Liver (tissue), 9 donors: Measurements from ENCODE around the gene SH2D6. TPM values are rescaled to one million over a fixed set of nuclear protein-coding genes. Genes with fewer than 3 reads are reported as not detected.

Experiments used
- DNase-seq: peaks from one replicate; pipeline ENCODE4 v3.0.0-alpha.2; 2017; ENCODE audit warnings: low spot score
- H3K27ac ChIP-seq, 2 donors: one replicate each; pipeline ENCODE4 v1.7.0; 2013; ENCODE audit warnings: inconsistent platforms in 2 of 2, low read length in 2 of 2, control low read depth in 1 of 2, low read depth in 1 of 2, mild to moderate bottlenecking in 1 of 2
- H3K27me3 ChIP-seq, 4 donors: one replicate each; pipeline versions ENCODE4 v1.6.1 to v1.7.0; 2013; ENCODE audit warnings: low read length in 3 of 4, inconsistent platforms in 1 of 4, mild to moderate bottlenecking in 1 of 4, moderate library complexity in 1 of 4; ENCODE audit not compliant: control insufficient read depth in 4 of 4, insufficient read depth in 4 of 4
- H3K36me3 ChIP-seq, 4 donors: one replicate each; pipeline versions ENCODE4 v1.6.1 to v1.7.0; 2013; ENCODE audit warnings: low read length in 3 of 4, mild to moderate bottlenecking in 3 of 4, low read depth in 1 of 4, moderate library complexity in 1 of 4; ENCODE audit not compliant: control insufficient read depth in 4 of 4, insufficient read depth in 3 of 4
- H3K4me1 ChIP-seq, 4 donors: one replicate each; pipeline versions ENCODE4 v1.6.1 to v1.7.0; 2013; ENCODE audit warnings: low read length in 3 of 4, mild to moderate bottlenecking in 3 of 4, moderate library complexity in 1 of 4; ENCODE audit not compliant: control insufficient read depth in 4 of 4, insufficient read depth in 4 of 4
- H3K4me3 ChIP-seq, 3 donors: one replicate each; pipeline versions ENCODE4 v1.6.1 to v1.7.0; 2013; ENCODE audit warnings: low read length in 3 of 3, control low read depth in 1 of 3, low read depth in 1 of 3, mild to moderate bottlenecking in 1 of 3
- H3K9ac ChIP-seq, 2 donors: one replicate each; pipeline ENCODE4 v1.7.0; 2013; ENCODE audit warnings: low read length in 2 of 2, mild to moderate bottlenecking in 2 of 2, moderate library complexity in 2 of 2, control low read depth in 1 of 2, low read depth in 1 of 2
- H3K9me3 ChIP-seq, 4 donors: one replicate each; pipeline versions ENCODE4 v1.6.1 to v1.7.0; 2013; ENCODE audit warnings: low read length in 3 of 4; ENCODE audit not compliant: control insufficient read depth in 4 of 4
- EGR1 ChIP-seq, 2 donors: IDR thresholded peaks; 2 replicates each; pipeline ENCODE4 v1.6.1; 2016 to 2018; ENCODE audit warnings: antibody characterized with exemption in 2 of 2, low read depth in 2 of 2
- FOXA1 ChIP-seq: IDR thresholded peaks from 2 replicates; pipeline ENCODE4 v1.6.1; 2016; ENCODE audit warnings: antibody characterized with exemption
- GABPA ChIP-seq, 2 donors: IDR thresholded peaks in 1 of 2; conservative IDR thresholded peaks in 1 of 2; 2 replicates each; pipeline ENCODE4 v1.6.1; 2016; ENCODE audit warnings: antibody characterized with exemption in 2 of 2, mild to moderate bottlenecking in 1 of 2, moderate library complexity in 1 of 2
- HNF4A ChIP-seq, 2 donors: conservative IDR thresholded peaks; 2 replicates each; pipeline ENCODE4 v1.6.1; 2016; ENCODE audit warnings: antibody characterized with exemption in 2 of 2, mild to moderate bottlenecking in 2 of 2
- JUND ChIP-seq, 2 donors: IDR thresholded peaks; 2 replicates each; pipeline ENCODE4 v1.6.1; 2016; ENCODE audit warnings: antibody characterized with exemption in 2 of 2
- NR2F2 ChIP-seq: IDR thresholded peaks from 2 replicates; pipeline ENCODE4 v1.6.1; 2016; ENCODE audit warnings: antibody characterized with exemption
- RXRA ChIP-seq, 2 donors: IDR thresholded peaks; 2 replicates each; pipeline ENCODE4 v1.6.1; 2017 to 2018; ENCODE audit warnings: antibody characterized with exemption in 2 of 2, mild to moderate bottlenecking in 1 of 2
- SP1 ChIP-seq: IDR thresholded peaks from 2 replicates; pipeline ENCODE4 v1.6.1; 2018; ENCODE audit warnings: antibody characterized with exemption, mild to moderate bottlenecking
- TAF1 ChIP-seq: conservative IDR thresholded peaks from 2 replicates; pipeline ENCODE4 v1.6.1; 2016; ENCODE audit warnings: antibody characterized with exemption, mild to moderate bottlenecking
- YY1 ChIP-seq: IDR thresholded peaks from 2 replicates; pipeline ENCODE4 v1.6.1; 2016; ENCODE audit warnings: antibody characterized with exemption, mild to moderate bottlenecking
- WGBS: extraction: QIAGEN DNeasy Blood & Tissue Kit; methylation state at CpG from one replicate; pipeline ENCODE4 v1.1.7; 2013; 5-methylcytosine and 5-hydroxymethylcytosine counted together
- polyA plus RNA-seq, 2 donors: library from polyadenylated mRNA; stranded (reverse) in 1 of 2; unstranded in 1 of 2; fragments of 200-250 nt in 1 of 2; fragments of >200 nt in 1 of 2; fragmentation: Nextera tagmentation in 1 of 2; extraction: Ambion mirVana in 1 of 2; gene quantifications; one replicate each; pipeline versions ENCODE4 v1.2.1 to v1.2.3, GENCODE V29; 2013 to 2015
- total RNA-seq, 2 donors: library from RNA; depleted of rRNA; stranded (reverse); fragments of >200 nt; gene quantifications; one replicate each; pipeline ENCODE4 v1.2.3, GENCODE V29; 2014
- TF ChIP-seq, protein P1 (sequence below): IDR thresholded peaks from 2 replicates; pipeline ENCODE4 v1.6.1; 2016; ENCODE audit warnings: antibody characterized with exemption, mild to moderate bottlenecking
- TF ChIP-seq, protein P2 (sequence below): fragments of 150-350 bp; IDR thresholded peaks from 2 replicates; pipeline ENCODE4 v1.5.1; 2017; ENCODE audit warnings: improper control_type of control experiment, low read depth, low read length; ENCODE audit not compliant: missing input control
- TF ChIP-seq, protein P3 (sequence below): IDR thresholded peaks from 2 replicates; pipeline ENCODE4 v1.6.1; 2016; ENCODE audit warnings: antibody characterized with exemption
- TF ChIP-seq, protein P4 (sequence below): IDR thresholded peaks from 2 replicates; pipeline ENCODE4 v1.6.1; 2016; ENCODE audit warnings: antibody characterized with exemption
- donor health status: healthy.
- donor health status: healthy.
- donor health status: healthy.
- donor health status: healthy.
- donor health status: healthy.

Gene SH2D6
- total and polyA plus RNA-seq, 4 donors: 0.28 to 0.92 (median 0.39) TPM; not detected in 1

DNA sequence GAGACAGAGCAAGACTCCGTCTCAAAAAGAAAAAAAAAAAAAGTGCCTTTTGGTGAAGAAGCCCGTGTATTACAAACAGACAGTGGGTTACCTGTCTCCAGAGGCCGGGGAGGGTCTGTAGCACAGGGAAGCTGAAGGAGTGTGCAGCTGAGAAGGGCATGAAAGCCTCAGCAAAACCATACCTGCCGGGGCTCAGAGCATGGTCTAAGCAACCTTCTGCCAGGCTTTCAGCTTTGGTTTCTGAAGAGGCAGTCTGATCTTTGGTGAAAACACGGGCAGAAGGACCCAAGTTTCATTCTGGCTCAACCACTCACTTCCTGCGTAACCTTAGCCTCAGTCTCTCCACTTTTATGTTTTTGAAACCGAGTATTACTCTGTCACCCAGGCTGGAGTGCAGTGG lies 21.5 kb downstream of the SH2D6 start (continued):
- TF ChIP-seq, protein P1, sequence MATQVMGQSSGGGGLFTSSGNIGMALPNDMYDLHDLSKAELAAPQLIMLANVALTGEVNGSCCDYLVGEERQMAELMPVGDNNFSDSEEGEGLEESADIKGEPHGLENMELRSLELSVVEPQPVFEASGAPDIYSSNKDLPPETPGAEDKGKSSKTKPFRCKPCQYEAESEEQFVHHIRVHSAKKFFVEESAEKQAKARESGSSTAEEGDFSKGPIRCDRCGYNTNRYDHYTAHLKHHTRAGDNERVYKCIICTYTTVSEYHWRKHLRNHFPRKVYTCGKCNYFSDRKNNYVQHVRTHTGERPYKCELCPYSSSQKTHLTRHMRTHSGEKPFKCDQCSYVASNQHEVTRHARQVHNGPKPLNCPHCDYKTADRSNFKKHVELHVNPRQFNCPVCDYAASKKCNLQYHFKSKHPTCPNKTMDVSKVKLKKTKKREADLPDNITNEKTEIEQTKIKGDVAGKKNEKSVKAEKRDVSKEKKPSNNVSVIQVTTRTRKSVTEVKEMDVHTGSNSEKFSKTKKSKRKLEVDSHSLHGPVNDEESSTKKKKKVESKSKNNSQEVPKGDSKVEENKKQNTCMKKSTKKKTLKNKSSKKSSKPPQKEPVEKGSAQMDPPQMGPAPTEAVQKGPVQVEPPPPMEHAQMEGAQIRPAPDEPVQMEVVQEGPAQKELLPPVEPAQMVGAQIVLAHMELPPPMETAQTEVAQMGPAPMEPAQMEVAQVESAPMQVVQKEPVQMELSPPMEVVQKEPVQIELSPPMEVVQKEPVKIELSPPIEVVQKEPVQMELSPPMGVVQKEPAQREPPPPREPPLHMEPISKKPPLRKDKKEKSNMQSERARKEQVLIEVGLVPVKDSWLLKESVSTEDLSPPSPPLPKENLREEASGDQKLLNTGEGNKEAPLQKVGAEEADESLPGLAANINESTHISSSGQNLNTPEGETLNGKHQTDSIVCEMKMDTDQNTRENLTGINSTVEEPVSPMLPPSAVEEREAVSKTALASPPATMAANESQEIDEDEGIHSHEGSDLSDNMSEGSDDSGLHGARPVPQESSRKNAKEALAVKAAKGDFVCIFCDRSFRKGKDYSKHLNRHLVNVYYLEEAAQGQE: no peak
- TF ChIP-seq, protein P2, sequence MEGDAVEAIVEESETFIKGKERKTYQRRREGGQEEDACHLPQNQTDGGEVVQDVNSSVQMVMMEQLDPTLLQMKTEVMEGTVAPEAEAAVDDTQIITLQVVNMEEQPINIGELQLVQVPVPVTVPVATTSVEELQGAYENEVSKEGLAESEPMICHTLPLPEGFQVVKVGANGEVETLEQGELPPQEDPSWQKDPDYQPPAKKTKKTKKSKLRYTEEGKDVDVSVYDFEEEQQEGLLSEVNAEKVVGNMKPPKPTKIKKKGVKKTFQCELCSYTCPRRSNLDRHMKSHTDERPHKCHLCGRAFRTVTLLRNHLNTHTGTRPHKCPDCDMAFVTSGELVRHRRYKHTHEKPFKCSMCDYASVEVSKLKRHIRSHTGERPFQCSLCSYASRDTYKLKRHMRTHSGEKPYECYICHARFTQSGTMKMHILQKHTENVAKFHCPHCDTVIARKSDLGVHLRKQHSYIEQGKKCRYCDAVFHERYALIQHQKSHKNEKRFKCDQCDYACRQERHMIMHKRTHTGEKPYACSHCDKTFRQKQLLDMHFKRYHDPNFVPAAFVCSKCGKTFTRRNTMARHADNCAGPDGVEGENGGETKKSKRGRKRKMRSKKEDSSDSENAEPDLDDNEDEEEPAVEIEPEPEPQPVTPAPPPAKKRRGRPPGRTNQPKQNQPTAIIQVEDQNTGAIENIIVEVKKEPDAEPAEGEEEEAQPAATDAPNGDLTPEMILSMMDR: no peak
- TF ChIP-seq, protein P3, sequence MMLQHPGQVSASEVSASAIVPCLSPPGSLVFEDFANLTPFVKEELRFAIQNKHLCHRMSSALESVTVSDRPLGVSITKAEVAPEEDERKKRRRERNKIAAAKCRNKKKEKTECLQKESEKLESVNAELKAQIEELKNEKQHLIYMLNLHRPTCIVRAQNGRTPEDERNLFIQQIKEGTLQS: no peak
- TF ChIP-seq TAF1: no peak
- TF ChIP-seq YY1: no peak

DNA sequence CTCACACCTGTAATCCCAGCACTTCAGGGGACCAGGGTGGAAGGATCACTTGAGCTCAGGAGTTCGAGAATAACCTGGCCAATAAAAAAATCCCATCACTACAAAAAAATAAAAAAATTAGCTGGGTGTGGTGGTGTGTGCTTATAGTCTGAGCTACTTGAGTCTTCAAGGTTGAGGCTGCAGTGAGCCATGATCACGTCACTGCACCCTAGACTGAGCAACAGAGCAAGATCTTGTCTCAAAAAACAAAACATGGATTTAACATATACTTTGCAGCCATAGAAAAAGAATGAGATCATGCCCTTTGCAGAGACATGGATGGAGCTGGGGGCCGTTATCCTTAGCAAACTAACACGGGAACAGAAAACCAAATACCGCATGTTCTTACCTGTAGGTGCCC lies 22.2 kb downstream of the SH2D6 start:
- Histone ChIP-seq H3K4me3 (no peak overlapping the region), H3K9ac (no peak overlapping the region), H3K27ac (no peak overlapping the region), H3K9me3 (no peaks in the 10 kb centered on the region), H3K4me1 (peaks cover 10 to 16% (median 13%) of the 10 kb centered on the region in 4 donors), H3K36me3 (no peaks in the 10 kb centered on the region), H3K27me3 (no peaks in the 10 kb centered on the region)
- WGBS: 95% methylated on average over 5 of the region's 5 CpGs
- DNase-seq: no peak
- TF ChIP-seq, protein P2: no peak
- TF ChIP-seq FOXA1 (no peak), GABPA (IDR thresholded peaks at IDR 0.05 in 1 of 2, conservative IDR thresholded peaks at IDR 0.05 in 1 of 2) (no peak), SP1 (no peak), HNF4A (conservative IDR thresholded peaks at IDR 0.05) (no peak), JUND (IDR thresholded peaks at IDR 0.05) (no peak), EGR1 (IDR thresholded peaks at IDR 0.05; ENCODE audit: low read depth in 2 of 2) (no peak), RXRA (IDR thresholded peaks at IDR 0.05) (no peak), NR2F2 (no peak)
- TF ChIP-seq, protein P1: no peak
- TF ChIP-seq, protein P4, sequence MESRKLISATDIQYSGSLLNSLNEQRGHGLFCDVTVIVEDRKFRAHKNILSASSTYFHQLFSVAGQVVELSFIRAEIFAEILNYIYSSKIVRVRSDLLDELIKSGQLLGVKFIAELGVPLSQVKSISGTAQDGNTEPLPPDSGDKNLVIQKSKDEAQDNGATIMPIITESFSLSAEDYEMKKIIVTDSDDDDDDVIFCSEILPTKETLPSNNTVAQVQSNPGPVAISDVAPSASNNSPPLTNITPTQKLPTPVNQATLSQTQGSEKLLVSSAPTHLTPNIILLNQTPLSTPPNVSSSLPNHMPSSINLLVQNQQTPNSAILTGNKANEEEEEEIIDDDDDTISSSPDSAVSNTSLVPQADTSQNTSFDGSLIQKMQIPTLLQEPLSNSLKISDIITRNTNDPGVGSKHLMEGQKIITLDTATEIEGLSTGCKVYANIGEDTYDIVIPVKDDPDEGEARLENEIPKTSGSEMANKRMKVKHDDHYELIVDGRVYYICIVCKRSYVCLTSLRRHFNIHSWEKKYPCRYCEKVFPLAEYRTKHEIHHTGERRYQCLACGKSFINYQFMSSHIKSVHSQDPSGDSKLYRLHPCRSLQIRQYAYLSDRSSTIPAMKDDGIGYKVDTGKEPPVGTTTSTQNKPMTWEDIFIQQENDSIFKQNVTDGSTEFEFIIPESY: no peak
